ENCODE results near the gene TEX29.

DNA sequence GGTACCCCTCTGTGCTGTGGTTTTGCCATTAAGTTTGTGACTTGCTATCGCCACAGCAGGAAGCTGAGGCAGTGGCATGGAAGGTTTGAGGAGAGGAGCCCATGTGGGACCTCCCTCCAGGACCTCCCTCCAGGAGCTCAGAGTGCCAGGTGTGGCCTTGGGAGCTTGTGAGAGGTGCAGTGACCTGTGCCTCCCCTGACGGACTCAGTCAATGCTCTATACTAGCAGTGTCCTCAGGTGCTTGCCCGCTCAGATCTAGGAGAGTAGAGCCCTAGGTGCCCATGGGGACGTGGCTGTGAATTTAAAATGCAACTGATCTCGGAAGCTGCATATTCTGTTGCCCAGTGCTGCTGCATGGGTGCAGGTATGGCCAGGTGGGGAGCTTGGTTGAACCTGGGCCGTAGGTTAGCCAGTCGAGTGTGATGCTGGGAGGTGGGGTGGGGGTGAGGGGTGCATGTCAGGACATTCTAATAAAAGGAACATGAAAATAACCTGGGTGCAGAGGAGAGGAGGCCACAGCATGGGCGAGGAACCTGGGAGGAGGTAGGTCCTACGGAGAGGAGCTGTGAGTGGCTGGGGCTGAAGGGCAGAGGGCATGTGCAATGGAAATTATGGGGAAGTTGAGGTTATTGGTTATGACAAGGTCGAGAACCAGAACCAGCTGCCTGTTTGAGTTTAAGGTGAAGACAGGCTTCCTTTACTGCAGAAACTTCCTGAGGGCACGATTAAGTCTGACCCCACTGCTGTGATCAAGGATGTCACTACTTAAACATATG is 41.6 kb downstream of the TEX29 start:
- no peak for TF ChIP-seq EZH2 (IDR thresholded peaks at IDR 0.05; ENCODE audit: borderline replicate concordance, insufficient read depth, low read depth, low read length, poor library complexity, severe bottlenecking)
- TF ChIP-seq, protein P1, sequence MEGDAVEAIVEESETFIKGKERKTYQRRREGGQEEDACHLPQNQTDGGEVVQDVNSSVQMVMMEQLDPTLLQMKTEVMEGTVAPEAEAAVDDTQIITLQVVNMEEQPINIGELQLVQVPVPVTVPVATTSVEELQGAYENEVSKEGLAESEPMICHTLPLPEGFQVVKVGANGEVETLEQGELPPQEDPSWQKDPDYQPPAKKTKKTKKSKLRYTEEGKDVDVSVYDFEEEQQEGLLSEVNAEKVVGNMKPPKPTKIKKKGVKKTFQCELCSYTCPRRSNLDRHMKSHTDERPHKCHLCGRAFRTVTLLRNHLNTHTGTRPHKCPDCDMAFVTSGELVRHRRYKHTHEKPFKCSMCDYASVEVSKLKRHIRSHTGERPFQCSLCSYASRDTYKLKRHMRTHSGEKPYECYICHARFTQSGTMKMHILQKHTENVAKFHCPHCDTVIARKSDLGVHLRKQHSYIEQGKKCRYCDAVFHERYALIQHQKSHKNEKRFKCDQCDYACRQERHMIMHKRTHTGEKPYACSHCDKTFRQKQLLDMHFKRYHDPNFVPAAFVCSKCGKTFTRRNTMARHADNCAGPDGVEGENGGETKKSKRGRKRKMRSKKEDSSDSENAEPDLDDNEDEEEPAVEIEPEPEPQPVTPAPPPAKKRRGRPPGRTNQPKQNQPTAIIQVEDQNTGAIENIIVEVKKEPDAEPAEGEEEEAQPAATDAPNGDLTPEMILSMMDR (IDR thresholded peaks at IDR 0.05), result no peak
